ENCODE results near the gene CRYBG1.

DNA sequence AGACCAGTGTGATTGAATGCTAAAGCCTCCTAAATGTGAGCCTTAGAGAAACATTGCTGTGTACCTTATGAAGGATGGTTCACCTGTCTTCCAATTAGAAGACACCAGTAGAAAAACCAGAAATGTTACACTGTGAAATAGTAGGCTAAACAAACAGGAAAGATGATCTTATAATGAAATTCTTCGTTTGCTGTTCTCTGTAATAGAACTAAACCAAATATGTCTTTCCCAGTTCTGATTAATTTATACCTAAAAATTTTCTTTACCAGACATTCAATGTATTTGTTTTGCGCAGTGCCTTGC, 154.0 kb downstream of the CRYBG1 start:
- TF ChIP-seq EZH2 (IDR thresholded peaks at IDR 0.05) = no peak
- TF ChIP-seq POLR2AphosphoS5 (IDR thresholded peaks at IDR 0.05; ENCODE audit: borderline replicate concordance, low read depth, low read length) = no peak

Data from SK-N-MC (cell line).